Spleen (tissue), 11 donors: ENCODE results near the gene NEK10. TPM values are rescaled to one million over a fixed set of nuclear protein-coding genes. Genes with fewer than 3 reads are reported as not detected.

ENCODE experiments used
- DNase-seq: peaks from one replicate; pipeline ENCODE4 v3.0.0-alpha.2; 2020
- H3K27ac ChIP-seq, 8 donors: fragments of 200-600 bp; sonication (generic) in 7 of 8; 1 replicate in 4 of 8; 2 replicates in 4 of 8; pipeline versions ENCODE4 v1.5.0 to v1.8.0; 2016 to 2021; ENCODE audit warnings: inconsistent platforms in 4 of 8, mild to moderate bottlenecking in 4 of 8, moderate library complexity in 1 of 8
- H3K27me3 ChIP-seq, 7 donors: fragments of 200-600 bp; sonication (generic) in 6 of 7; replicated peaks in 1 of 7; 1 replicate in 4 of 7; 2 replicates in 3 of 7; pipeline versions ENCODE4 v1.5.0 to v1.8.0; 2016 to 2021; ENCODE audit warnings: inconsistent platforms in 3 of 7, mild to moderate bottlenecking in 1 of 7
- H3K36me3 ChIP-seq, 6 donors: fragments of 200-600 bp; sonication (generic) in 5 of 6; 1 replicate in 4 of 6; 2 replicates in 2 of 6; pipeline versions ENCODE4 v1.5.0 to v1.8.0; 2016 to 2021; ENCODE audit warnings: inconsistent platforms in 2 of 6
- H3K4me1 ChIP-seq, 6 donors: fragments of 200-600 bp; sonication (generic) in 5 of 6; 1 replicate in 3 of 6; 2 replicates in 3 of 6; pipeline versions ENCODE4 v1.5.0 to v1.8.0; 2016 to 2021; ENCODE audit warnings: inconsistent platforms in 3 of 6
- H3K4me3 ChIP-seq, 8 donors: fragments of 200-600 bp; sonication (generic) in 7 of 8; 1 replicate in 4 of 8; 2 replicates in 4 of 8; pipeline versions ENCODE4 v1.5.0 to v1.8.0; 2016 to 2021; ENCODE audit warnings: inconsistent platforms in 4 of 8, mild to moderate bottlenecking in 4 of 8, moderate library complexity in 2 of 8
- H3K9me3 ChIP-seq, 8 donors: fragments of 200-600 bp; sonication (generic) in 7 of 8; 1 replicate in 4 of 8; 2 replicates in 4 of 8; pipeline versions ENCODE4 v1.5.0 to v1.8.0; 2016 to 2021; ENCODE audit warnings: inconsistent platforms in 4 of 8
- POLR2A ChIP-seq, 3 donors: fragments of 450-650 bp; IDR thresholded peaks; one replicate each; pipeline ENCODE4 v1.5.1; 2017; ENCODE audit warnings: antibody characterized with exemption in 3 of 3, mild to moderate bottlenecking in 1 of 3
- POLR2AphosphoS5 ChIP-seq, 3 donors: sonication (generic); formaldehyde crosslinking; IDR thresholded peaks; one replicate each; pipeline ENCODE4 v1.5.1; 2017; ENCODE audit warnings: antibody characterized with exemption in 3 of 3
- WGBS, 5 donors: extraction: QIAGEN DNeasy Blood & Tissue Kit in 3 of 5; methylation state at CpG; one replicate each; pipeline versions ENCODE4 v1.1.5 to v1.1.7; 2013 to 2018; 5-methylcytosine and 5-hydroxymethylcytosine counted together
- intact Hi-C: fragments of 100-400 bp; cut with DNase I; formaldehyde crosslinking; loops from one replicate; pipeline ENCODE4 v1.15.0; 2023; ENCODE audit warnings: low total_unique reads
- polyA plus RNA-seq, 3 donors: library from polyadenylated mRNA; stranded (reverse); fragments of 200-250 nt; gene quantifications; one replicate each; pipeline ENCODE4 v1.2.1, GENCODE V29; 2013
- total RNA-seq, 7 donors: library from RNA; depleted of rRNA in 3 of 7; stranded (reverse); fragments of >200 nt in 3 of 7; fragmentation: NEBNext Ultra II Directional in 4 of 7; extraction: Animal tissue kit (Norgen Biotek cat#: 25700) in 4 of 7; gene quantifications; one replicate each; pipeline versions ENCODE4 v1.1.0 to v1.2.1, GENCODE V29; 2016 to 2021
- TF ChIP-seq, protein P1 (sequence below), 11 experiments: fragments of 200-600 bp in 7 of 11; fragments of 450-650 bp in 4 of 11; sonication (generic) in 4 of 11; IDR thresholded peaks in 8 of 11; conservative IDR thresholded peaks in 3 of 11; 1 replicate in 7 of 11; 2 replicates in 4 of 11; pipeline versions ENCODE4 v1.4.0 to v1.8.0; 2016 to 2021; ENCODE audit warnings: antibody characterized with exemption in 11 of 11, inconsistent platforms in 4 of 11, mild to moderate bottlenecking in 1 of 11
- donor health status: healthy with polysubstance abuse.
- donor health status: DM: no; HTN: no; CAD: no; lungs with moderate emphysema.
- donor health status: DM: no; HTN: no; CAD: no.
- donor health status: Bipolar disorder and iron deficiency.
- donor health status: healthy.
- donor health status: DM: no; HTN: no; CAD: no.
- donor health status: DM: yes; HTN: yes; CAD: no.

Gene NEK10
- total and polyA plus RNA-seq, 10 donors = 0.29 to 4.1 (median 1.7) TPM

DNA sequence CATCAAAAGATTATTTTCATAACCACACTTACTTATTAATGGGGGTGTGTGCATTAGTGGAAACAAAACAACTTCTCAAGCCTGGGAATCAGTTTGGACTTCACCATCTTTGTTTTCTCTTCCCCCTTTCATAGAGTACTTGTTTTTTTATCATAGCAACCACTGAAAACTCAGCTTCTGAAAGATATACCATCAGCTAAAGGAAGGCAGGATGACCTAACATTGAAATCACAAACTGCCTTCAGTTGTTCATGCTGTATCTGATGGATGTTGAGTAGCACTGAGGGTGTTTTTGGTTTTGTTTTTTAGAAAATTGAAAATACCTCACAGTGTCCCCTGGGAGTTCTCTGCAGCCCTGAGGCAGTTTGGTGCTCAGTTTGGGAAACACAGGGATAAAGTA lies 46.5 kb downstream of the NEK10 start:
- H3K27ac ChIP-seq = no peak overlapping the region
- no peaks in the 10 kb centered on the region for H3K9me3 ChIP-seq
- no peak for DNase-seq
- H3K4me3 ChIP-seq = no peak overlapping the region
- TF ChIP-seq POLR2AphosphoS5 (IDR thresholded peaks at IDR 0.05) (no peak), POLR2A (IDR thresholded peaks at IDR 0.05) (no peak)
- TF ChIP-seq, protein P1, sequence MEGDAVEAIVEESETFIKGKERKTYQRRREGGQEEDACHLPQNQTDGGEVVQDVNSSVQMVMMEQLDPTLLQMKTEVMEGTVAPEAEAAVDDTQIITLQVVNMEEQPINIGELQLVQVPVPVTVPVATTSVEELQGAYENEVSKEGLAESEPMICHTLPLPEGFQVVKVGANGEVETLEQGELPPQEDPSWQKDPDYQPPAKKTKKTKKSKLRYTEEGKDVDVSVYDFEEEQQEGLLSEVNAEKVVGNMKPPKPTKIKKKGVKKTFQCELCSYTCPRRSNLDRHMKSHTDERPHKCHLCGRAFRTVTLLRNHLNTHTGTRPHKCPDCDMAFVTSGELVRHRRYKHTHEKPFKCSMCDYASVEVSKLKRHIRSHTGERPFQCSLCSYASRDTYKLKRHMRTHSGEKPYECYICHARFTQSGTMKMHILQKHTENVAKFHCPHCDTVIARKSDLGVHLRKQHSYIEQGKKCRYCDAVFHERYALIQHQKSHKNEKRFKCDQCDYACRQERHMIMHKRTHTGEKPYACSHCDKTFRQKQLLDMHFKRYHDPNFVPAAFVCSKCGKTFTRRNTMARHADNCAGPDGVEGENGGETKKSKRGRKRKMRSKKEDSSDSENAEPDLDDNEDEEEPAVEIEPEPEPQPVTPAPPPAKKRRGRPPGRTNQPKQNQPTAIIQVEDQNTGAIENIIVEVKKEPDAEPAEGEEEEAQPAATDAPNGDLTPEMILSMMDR (IDR thresholded peaks at IDR 0.05 in 8 of 11, conservative IDR thresholded peaks at IDR 0.05 in 3 of 11) = no peak
- H3K36me3 ChIP-seq = no peaks in the 10 kb centered on the region
- H3K4me1 ChIP-seq = no peaks in the 10 kb centered on the region
- H3K27me3 ChIP-seq = no peaks in the 10 kb centered on the region
- intact Hi-C loops = no loop called here

GRCh38 chr3:27319847-27320526 lies 49.2 kb downstream of the NEK10 start:
- no peak overlapping the region for H3K27ac ChIP-seq
- H3K4me1 ChIP-seq = no peaks in the 10 kb centered on the region
- TF ChIP-seq, protein P1 (IDR thresholded peaks at IDR 0.05 in 8 of 11, conservative IDR thresholded peaks at IDR 0.05 in 3 of 11) = no peak
- TF ChIP-seq POLR2AphosphoS5 (IDR thresholded peaks at IDR 0.05) (no peak), POLR2A (IDR thresholded peaks at IDR 0.05) (no peak)
- H3K36me3 ChIP-seq = no peaks in the 10 kb centered on the region
- no peak for DNase-seq
- H3K4me3 ChIP-seq = no peak overlapping the region
- intact Hi-C loops = loop anchor here (10.0 kb wide), 1 partner anchor 135 kb away; no protein-coding TSS in a partner anchor
- no peaks in the 10 kb centered on the region for H3K9me3 ChIP-seq
- WGBS, 5 donors = 77 to 84% (median 80%) methylated on average over 9 of the region's 9 CpGs
- no peaks in the 10 kb centered on the region for H3K27me3 ChIP-seq

DNA sequence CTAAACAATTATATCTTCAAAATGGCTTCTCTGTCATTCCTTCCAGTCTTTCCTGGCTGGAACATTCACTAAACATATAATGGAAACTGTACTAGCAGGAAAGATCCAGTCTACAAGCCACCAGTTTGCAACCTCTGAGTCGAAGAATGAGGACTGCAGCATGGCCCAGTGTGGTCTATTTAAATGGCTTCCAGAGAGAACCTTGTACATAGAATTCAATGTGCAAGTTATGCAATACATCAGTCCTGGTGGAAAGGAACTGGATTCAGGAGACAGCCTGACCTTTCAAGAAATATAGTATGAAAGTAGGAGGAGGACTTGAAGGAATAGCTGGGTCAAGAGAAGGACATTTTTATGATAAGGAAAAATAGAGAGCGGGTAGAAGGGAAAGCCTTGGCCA lies 49.9 kb downstream of the NEK10 start:
- Histone ChIP-seq H3K36me3 (no peaks in the 10 kb centered on the region), H3K9me3 (no peaks in the 10 kb centered on the region), H3K4me3 (no peak overlapping the region), H3K4me1 (no peaks in the 10 kb centered on the region), H3K27ac (no peak overlapping the region), H3K27me3 (no peaks in the 10 kb centered on the region)
- intact Hi-C loops = loop anchor here (10.0 kb wide), 1 partner anchor 135 kb away; no protein-coding TSS in a partner anchor
- no peak for DNase-seq
- 83 to 94% (median 90%) methylated on average over 2 of the region's 2 CpGs for WGBS, 5 donors
- TF ChIP-seq, protein P1 (IDR thresholded peaks at IDR 0.05 in 8 of 11, conservative IDR thresholded peaks at IDR 0.05 in 3 of 11) = no peak
- TF ChIP-seq POLR2A (IDR thresholded peaks at IDR 0.05) (no peak), POLR2AphosphoS5 (IDR thresholded peaks at IDR 0.05) (no peak)

DNA sequence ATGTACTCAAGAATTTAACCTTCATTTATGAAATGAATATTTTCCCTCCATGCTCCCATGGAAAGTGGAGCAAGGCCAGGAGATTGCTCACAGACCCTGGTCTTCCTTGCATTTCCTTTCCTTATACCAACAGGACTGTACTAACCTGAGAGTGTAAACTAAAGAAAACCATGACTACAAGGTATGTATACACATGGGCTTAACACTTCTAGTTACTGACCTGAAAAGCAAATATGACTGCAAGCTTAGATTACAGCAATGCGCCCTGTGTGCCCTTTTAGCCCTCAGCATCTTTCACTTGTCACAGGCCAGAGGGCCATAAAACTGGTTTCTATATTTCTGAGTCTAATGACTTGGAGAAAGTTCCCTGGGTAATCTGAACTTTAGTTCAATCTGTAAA lies 52.1 kb downstream of the NEK10 start:
- Histone ChIP-seq H3K27ac (no peak overlapping the region), H3K9me3 (no peaks in the 10 kb centered on the region), H3K4me3 (no peak overlapping the region), H3K27me3 (no peaks in the 10 kb centered on the region), H3K36me3 (no peaks in the 10 kb centered on the region), H3K4me1 (peaks cover 0 to 2% (median 0%) of the 10 kb centered on the region in 6 donors)
- WGBS, 5 donors = 86 to 100% (median 97%) methylated on average over 1 of the region's 1 CpG
- no peak for TF ChIP-seq POLR2AphosphoS5 (IDR thresholded peaks at IDR 0.05)
- TF ChIP-seq, protein P1 (IDR thresholded peaks at IDR 0.05 in 8 of 11, conservative IDR thresholded peaks at IDR 0.05 in 3 of 11) = no peak
- TF ChIP-seq POLR2A (IDR thresholded peaks at IDR 0.05) = no peak
- DNase-seq = no peak
- intact Hi-C loops = loop anchor here (10.0 kb wide), 1 partner anchor 138 kb away; no protein-coding TSS in a partner anchor
